Body of pancreas (tissue), 4 donors: ENCODE results near the gene ENPP6.

ENCODE experiments used
- POLR2A ChIP-seq, 3 donors: fragments of 450-650 bp; IDR thresholded peaks; one replicate each; pipeline ENCODE4 v1.6.1; 2016; ENCODE audit warnings: antibody characterized with exemption in 3 of 3, mild to moderate bottlenecking in 2 of 3
- TF ChIP-seq, protein P1 (sequence below), 7 experiments: fragments of 450-650 bp in 4 of 7; fragments of 200-600 bp in 3 of 7; sonication (generic) in 3 of 7; IDR thresholded peaks; one replicate each; pipeline ENCODE4 v1.5.1; 2016 to 2019; ENCODE audit warnings: antibody characterized with exemption in 7 of 7

DNA sequence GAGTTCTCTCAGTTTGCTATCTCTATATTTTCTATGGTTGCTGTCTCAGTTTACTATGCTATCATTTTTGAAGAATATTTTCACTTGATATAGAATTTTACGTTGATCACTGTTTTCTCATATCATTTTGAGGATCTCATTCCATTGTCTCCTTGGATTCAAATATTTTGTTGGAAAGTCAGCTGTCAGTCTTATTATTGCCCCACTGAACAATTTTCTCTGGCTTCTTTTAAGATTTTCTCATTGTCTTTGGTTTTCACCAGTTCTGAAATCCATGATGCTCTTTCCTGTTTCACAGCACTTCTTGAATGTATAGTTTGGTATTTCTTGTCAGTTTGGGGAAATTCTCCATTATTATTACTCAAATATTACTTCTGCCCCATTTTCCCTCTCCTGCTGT, 81.1 kb downstream of the ENPP6 start:
- TF ChIP-seq, protein P1, sequence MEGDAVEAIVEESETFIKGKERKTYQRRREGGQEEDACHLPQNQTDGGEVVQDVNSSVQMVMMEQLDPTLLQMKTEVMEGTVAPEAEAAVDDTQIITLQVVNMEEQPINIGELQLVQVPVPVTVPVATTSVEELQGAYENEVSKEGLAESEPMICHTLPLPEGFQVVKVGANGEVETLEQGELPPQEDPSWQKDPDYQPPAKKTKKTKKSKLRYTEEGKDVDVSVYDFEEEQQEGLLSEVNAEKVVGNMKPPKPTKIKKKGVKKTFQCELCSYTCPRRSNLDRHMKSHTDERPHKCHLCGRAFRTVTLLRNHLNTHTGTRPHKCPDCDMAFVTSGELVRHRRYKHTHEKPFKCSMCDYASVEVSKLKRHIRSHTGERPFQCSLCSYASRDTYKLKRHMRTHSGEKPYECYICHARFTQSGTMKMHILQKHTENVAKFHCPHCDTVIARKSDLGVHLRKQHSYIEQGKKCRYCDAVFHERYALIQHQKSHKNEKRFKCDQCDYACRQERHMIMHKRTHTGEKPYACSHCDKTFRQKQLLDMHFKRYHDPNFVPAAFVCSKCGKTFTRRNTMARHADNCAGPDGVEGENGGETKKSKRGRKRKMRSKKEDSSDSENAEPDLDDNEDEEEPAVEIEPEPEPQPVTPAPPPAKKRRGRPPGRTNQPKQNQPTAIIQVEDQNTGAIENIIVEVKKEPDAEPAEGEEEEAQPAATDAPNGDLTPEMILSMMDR (IDR thresholded peaks at IDR 0.05): no peak
- TF ChIP-seq POLR2A (IDR thresholded peaks at IDR 0.05): no peak
